ACC112 (cell line): ENCODE data around the gene PRDM16.
"Not testable (repeated sequence)": the region's sequence is repeated elsewhere in the genome, so short reads cannot be mapped to it uniquely, and the experiment has no call there.

ENCODE experiments used
- H2AFZ ChIP-seq: fragments of 200-600 bp; sonication (generic); one replicate; pipeline ENCODE4 v1.6.0; 2017; ENCODE audit warnings: antibody characterized with exemption, low read length; ENCODE audit not compliant: unreplicated experiment
- H3K27ac ChIP-seq: fragments of 200-600 bp; sonication (generic); 2 replicates; pipeline ENCODE4 v1.5.1; 2014; ENCODE audit warnings: low read depth, mild to moderate bottlenecking, antibody characterized with exemption, low read length, moderate library complexity
- H3K27me3 ChIP-seq: fragments of 200-600 bp; sonication (generic); 2 replicates; pipeline ENCODE4 v1.6.1; 2014; ENCODE audit warnings: mild to moderate bottlenecking, antibody characterized with exemption, low read length, moderate library complexity, mixed read lengths; ENCODE audit not compliant: insufficient read depth
- H3K36me3 ChIP-seq: fragments of 200-600 bp; sonication (generic); 2 replicates; pipeline ENCODE4 v1.6.1; 2016; ENCODE audit warnings: mild to moderate bottlenecking, antibody characterized with exemption, low read length, moderate library complexity, mixed read lengths; ENCODE audit not compliant: insufficient read depth
- H3K4me1 ChIP-seq: fragments of 200-600 bp; sonication (generic); one replicate; pipeline ENCODE4 v1.6.1; 2016; ENCODE audit warnings: low read length, mixed read lengths; ENCODE audit not compliant: insufficient read depth, unreplicated experiment, control insufficient read depth
- H3K4me3 ChIP-seq: fragments of 200-600 bp; sonication (generic); 2 replicates; pipeline ENCODE4 v1.5.1; 2014; ENCODE audit warnings: mild to moderate bottlenecking, low read depth, low read length
- H3K79me2 ChIP-seq: fragments of 200-600 bp; sonication (generic); one replicate; pipeline ENCODE4 v1.6.0; 2016; ENCODE audit warnings: low read length; ENCODE audit not compliant: control insufficient read depth, unreplicated experiment, insufficient read depth

The PRDM16 gene

GRCh38 chr1:3277623-3278022 lies 208.6 kb downstream of the PRDM16 start:
- Histone ChIP-seq H3K4me1 (peaks cover 13% of the 10 kb centered on the region), H2AFZ (no peak overlapping the region), H3K4me3 (no peak overlapping the region), H3K79me2 (no peaks in the 10 kb centered on the region), H3K27me3 (no peaks in the 10 kb centered on the region), H3K36me3 (no peaks in the 10 kb centered on the region), H3K27ac (no peak overlapping the region)

DNA sequence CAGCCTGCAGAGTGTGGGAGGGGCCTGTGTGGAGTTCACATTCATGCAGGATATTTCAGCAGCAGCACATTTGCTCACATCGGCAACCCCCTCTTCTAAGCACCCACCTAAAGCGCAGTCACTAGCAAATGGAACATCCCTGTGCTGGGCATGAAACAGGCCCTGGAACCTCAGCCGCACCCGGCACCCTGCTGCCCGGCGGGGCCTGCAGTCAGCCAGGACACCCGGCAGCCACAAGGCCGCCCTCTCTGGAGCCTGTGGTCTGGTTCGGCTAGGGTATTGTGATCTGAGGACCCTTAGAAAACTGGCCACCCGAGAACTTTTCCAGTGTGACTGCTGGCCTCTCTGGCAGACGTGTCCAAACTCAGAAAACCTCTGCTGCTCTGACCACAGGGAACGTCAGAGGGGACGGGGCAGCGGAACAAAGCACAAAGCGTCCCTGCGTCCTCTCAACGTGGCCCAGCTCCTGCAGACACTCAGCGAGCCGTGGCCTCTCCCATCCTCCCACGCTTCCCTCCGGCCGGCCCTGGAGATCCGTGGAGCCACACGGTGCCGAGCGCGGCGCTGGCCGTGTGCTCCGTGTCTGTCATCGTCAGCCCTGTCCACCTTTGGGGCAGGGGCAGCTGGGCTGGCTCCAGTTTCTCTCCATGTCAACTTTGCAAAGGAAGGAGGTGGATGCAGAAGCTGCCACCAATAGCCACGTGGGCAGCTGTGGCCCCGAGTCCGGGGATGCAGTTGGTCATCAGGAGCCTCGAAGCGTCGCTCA lies 209.6 kb downstream of the PRDM16 start:
- Histone ChIP-seq H2AFZ (no peak overlapping the region), H3K27ac (no peak overlapping the region), H3K79me2 (no peaks in the 10 kb centered on the region), H3K27me3 (peaks cover 4% of the 10 kb centered on the region; the same call in 1 of the 2 replicates), H3K36me3 (no peaks in the 10 kb centered on the region), H3K4me3 (no peak overlapping the region), H3K4me1 (peaks cover 13% of the 10 kb centered on the region)

- Histone ChIP-seq H3K79me2 (no peaks in the 10 kb centered on the region), H3K27me3 (peaks cover 7% of the 10 kb centered on the region; the same call in 1 of the 2 replicates), H3K36me3 (no peaks in the 10 kb centered on the region), H3K4me1 (peaks cover 13% of the 10 kb centered on the region), H2AFZ (no peak overlapping the region), H3K4me3 (no peak overlapping the region), H3K27ac (no peak overlapping the region)
These were observed 210.1 kb downstream of the PRDM16 start for GRCh38 chr1:3279182-3279470.

GRCh38 chr1:3281735-3282134 lies 212.7 kb downstream of the PRDM16 start:
- H3K27ac ChIP-seq, result no peak overlapping the region
- no peak overlapping the region for H3K4me3 ChIP-seq
- H2AFZ ChIP-seq, result no peak overlapping the region
- H3K36me3 ChIP-seq, result no peaks in the 10 kb centered on the region
- H3K79me2 ChIP-seq, result no peaks in the 10 kb centered on the region
- H3K4me1 ChIP-seq, result no peaks in the 10 kb centered on the region
- H3K27me3 ChIP-seq, result peaks cover 7% of the 10 kb centered on the region; the same call in 1 of the 2 replicates

DNA sequence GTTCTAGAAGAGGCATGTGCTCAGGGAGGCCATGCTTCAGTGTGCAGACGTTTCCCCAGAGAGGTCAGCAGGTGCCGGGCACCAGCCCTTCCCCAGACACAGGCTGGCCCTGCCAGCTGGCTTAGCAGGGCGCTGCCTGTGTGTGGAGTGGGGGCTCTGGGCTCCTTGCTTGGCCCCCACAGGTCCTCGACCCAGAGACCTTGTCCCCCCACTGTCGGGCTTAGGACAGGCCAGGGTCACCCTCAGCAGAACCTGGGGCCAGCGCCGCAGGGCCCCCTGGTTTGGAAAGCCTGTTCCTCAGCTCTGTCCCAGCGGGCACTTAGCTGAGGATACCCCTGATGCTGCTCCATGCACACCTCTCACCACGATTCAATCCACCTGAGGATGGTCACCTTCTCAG lies 213.2 kb downstream of the PRDM16 start:
- Histone ChIP-seq H3K79me2 (no peaks in the 10 kb centered on the region), H3K27me3 (peaks cover 7% of the 10 kb centered on the region; the same call in 1 of the 2 replicates), H3K36me3 (no peaks in the 10 kb centered on the region), H3K27ac (no peak overlapping the region), H2AFZ (no peak overlapping the region), H3K4me3 (no peak overlapping the region), H3K4me1 (no peaks in the 10 kb centered on the region)

GRCh38 chr1:3282656-3283430 lies 213.8 kb downstream of the PRDM16 start:
- H2AFZ ChIP-seq, result no peak overlapping the region
- H3K4me3 ChIP-seq, result no peak overlapping the region
- H3K79me2 ChIP-seq, result no peaks in the 10 kb centered on the region
- H3K4me1 ChIP-seq, result no peaks in the 10 kb centered on the region
- H3K27me3 ChIP-seq, result peaks cover 7% of the 10 kb centered on the region; the same call in 1 of the 2 replicates
- no peaks in the 10 kb centered on the region for H3K36me3 ChIP-seq
- H3K27ac ChIP-seq, result no peak overlapping the region

DNA sequence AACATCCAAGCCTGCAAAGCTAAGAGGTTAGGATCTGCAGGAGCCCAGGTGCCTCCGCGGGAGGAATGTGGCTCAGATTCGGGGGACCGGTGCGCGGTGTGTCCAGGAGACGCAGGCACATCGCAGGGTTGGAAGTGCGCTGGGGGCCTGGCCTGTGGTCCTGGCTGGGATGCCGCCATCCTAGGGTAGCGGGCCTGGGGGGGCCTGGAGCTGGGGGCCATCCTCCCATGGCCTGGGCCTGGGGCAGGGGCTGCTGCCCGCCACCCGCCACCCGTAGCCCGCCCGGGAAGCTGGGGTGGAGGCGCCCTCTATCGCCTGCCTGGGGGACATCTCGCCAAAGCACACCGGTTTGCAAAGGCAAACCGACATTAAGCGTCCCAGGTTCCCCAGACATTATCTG lies 214.8 kb downstream of the PRDM16 start:
- H3K27me3 ChIP-seq, result peaks cover 7% of the 10 kb centered on the region; the same call in 1 of the 2 replicates
- no peaks in the 10 kb centered on the region for H3K36me3 ChIP-seq
- no peak overlapping the region for H2AFZ ChIP-seq

GRCh38 chr1:3284691-3285090 lies 215.7 kb downstream of the PRDM16 start:
- H3K4me3 ChIP-seq, result no peak overlapping the region
- no peak overlapping the region for H2AFZ ChIP-seq
- no peaks in the 10 kb centered on the region for H3K79me2 ChIP-seq
- no peaks in the 10 kb centered on the region for H3K4me1 ChIP-seq
- peaks cover 7% of the 10 kb centered on the region; the same call in 1 of the 2 replicates for H3K27me3 ChIP-seq
- no peak overlapping the region for H3K27ac ChIP-seq
- H3K36me3 ChIP-seq, result no peaks in the 10 kb centered on the region

More for the DNA sequence above, 214.8 kb downstream of the PRDM16 start:
- H3K4me1 ChIP-seq, result no peaks in the 10 kb centered on the region
- no peaks in the 10 kb centered on the region for H3K79me2 ChIP-seq
- no peak overlapping the region for H3K4me3 ChIP-seq
- H3K27ac ChIP-seq, result no peak overlapping the region

GRCh38 chr1:3285106-3285740 lies 216.2 kb downstream of the PRDM16 start:
- Histone ChIP-seq H2AFZ (no peak overlapping the region), H3K27me3 (peaks cover 7% of the 10 kb centered on the region; the same call in 1 of the 2 replicates), H3K79me2 (no peaks in the 10 kb centered on the region)

GRCh38 chr1:3287095-3287494 lies 218.1 kb downstream of the PRDM16 start:
- H2AFZ ChIP-seq, H3K27me3 ChIP-seq, H3K79me2 ChIP-seq, H3K36me3 ChIP-seq, H3K4me3 ChIP-seq, H3K4me1 ChIP-seq, H3K27ac ChIP-seq: not testable (repeated sequence)

More at GRCh38 chr1:3285106-3285740, 216.2 kb downstream of the PRDM16 start:
- Histone ChIP-seq H3K27ac (no peak overlapping the region), H3K4me3 (no peak overlapping the region), H3K4me1 (no peaks in the 10 kb centered on the region), H3K36me3 (no peaks in the 10 kb centered on the region)
